ENCODE data around the gene SLC25A6. TPM values are rescaled to one million over a fixed set of nuclear protein-coding genes. Genes with fewer than 3 reads are reported as not detected.
"Not testable (repeated sequence)": the region's sequence is repeated elsewhere in the genome, so short reads cannot be mapped to it uniquely, and the experiment has no call there.

SLC25A6 gene
- total and polyA plus RNA-seq, 2 of the 13 experiments (the other 11 are each of a cell fraction or from before 2014, with no cell fraction given): 138 to 581 TPM

DNA sequence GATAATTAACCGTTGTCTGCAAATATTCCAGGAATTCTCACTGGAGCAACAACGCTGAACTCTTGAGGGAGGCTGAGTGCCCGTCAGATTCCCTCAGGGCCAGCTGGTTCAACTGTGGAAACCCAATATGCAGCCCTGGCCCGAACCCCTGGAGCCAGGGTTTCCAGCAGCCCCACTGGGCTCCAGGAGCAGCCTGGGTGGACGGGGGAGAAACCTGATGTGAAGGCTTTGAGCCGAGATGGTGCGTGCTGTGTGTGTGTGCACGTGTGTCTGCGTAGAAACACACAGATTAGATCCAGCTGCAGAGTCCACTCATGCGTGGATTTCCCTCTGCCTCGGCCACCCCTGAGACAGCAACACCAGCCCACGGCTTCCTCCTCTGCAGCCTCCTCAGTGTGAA, 19.4 kb upstream of the SLC25A6 start:
- Histone ChIP-seq H3K27ac (ENCODE audit: extremely low read length, insufficient read depth, low read length) (no peak overlapping the region), H3K4me1 (ENCODE audit: insufficient read depth, low read length) (no peaks in the 10 kb centered on the region), H3K4me3 (replicated peaks in 1 of 3; ENCODE audit: insufficient read depth in 1 of 3, low read depth in 2 of 3, low read length in 3 of 3) (no peak overlapping the region), H3K36me3 (replicated peaks in 1 of 2; ENCODE audit: control insufficient read depth in 1 of 2, insufficient read depth in 2 of 2, low read length in 2 of 2) (peaks cover 5 to 35% of the 10 kb centered on the region in 2 experiments; a peak in 4 of 5 replicates), H3K4me2 (ENCODE audit: low read depth, low read length) (no peak overlapping the region), H3K79me2 (ENCODE audit: insufficient read depth, low read length) (no peaks in the 10 kb centered on the region), H3K9me3 (ENCODE audit: low read length) (no peaks in the 10 kb centered on the region), H3K9ac (ENCODE audit: insufficient read depth, low read depth, low read length) (no peak overlapping the region), H3K27me3 (ENCODE audit: control insufficient read depth in 1 of 2, insufficient read depth in 2 of 2, low read length in 2 of 2) (no peaks in the 10 kb centered on the region), H4K20me1 (ENCODE audit: insufficient read depth, low read length) (no peaks in the 10 kb centered on the region), H2AFZ (ENCODE audit: low read length) (no peak overlapping the region)
- no TSS peak for BruUV-seq (replicated peaks)
- no peak for TF ChIP-seq PTBP1 (IDR thresholded peaks at IDR 0.05; ENCODE audit: low read depth, low read length, poor library complexity, severe bottlenecking)
- TF ChIP-seq AGO2 (optimal IDR thresholded peaks at IDR 0.05; ENCODE audit: low read depth, low read length): peak; percentile 32
- no peak for TF ChIP-seq AHR (CRISPR knock-in tag; IDR thresholded peaks at IDR 0.05)
- FAIRE-seq: no peak
- no peak for DNase-seq (ENCODE audit: low spot score)
- no peak for ATAC-seq
- in situ Hi-C loops (cut with HindIII; ENCODE audit: extremely low pct_ligation_motif_present, low pct_unique_long_range_greater_than_20kb) (no loop called here), intact Hi-C loops (cut with micrococcal nuclease; ENCODE audit: unreplicated experiment) (no loop called here)
- 93% methylated on average over 10 of the region's 12 CpGs for WGBS (ENCODE audit: low lambda C conversion rate)
- ChIA-PET CTCF (ENCODE audit: low intra/inter-chr PET ratio, low total read pairs) (no interaction called here), POLR2A (no interaction called here)

DNA sequence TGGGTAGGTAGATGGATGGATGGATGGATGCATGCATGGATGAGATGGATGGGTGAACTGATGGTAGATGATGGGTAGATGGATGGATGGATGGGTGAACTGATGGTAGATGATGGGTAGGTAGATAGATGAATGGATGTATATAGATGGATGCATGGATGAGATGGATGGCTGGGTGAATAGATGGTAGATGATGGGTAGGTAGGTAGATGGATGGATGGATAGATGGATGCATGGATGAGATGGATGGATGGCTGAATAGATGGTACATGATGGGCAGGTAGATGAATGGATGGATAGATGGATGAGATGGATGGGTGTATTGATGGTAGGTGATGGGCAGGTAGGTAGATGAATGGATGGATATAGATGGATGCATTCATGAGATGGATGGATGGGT, 15.1 kb upstream of the SLC25A6 start:
- Histone ChIP-seq H3K4me2 (ENCODE audit: low read depth, low read length) (no peak overlapping the region), H3K79me2 (ENCODE audit: insufficient read depth, low read length) (no peaks in the 10 kb centered on the region), H3K9ac (ENCODE audit: insufficient read depth, low read depth, low read length) (no peak overlapping the region), H3K36me3 (replicated peaks in 1 of 2; ENCODE audit: control insufficient read depth in 1 of 2, insufficient read depth in 2 of 2, low read length in 2 of 2) (peaks cover 10 to 52% of the 10 kb centered on the region in 2 experiments; a peak in 4 of 5 replicates), H3K27ac (ENCODE audit: extremely low read length, insufficient read depth, low read length) (no peak overlapping the region), H3K27me3 (ENCODE audit: control insufficient read depth in 1 of 2, insufficient read depth in 2 of 2, low read length in 2 of 2) (no peaks in the 10 kb centered on the region), H3K9me3 (ENCODE audit: low read length) (no peaks in the 10 kb centered on the region), H4K20me1 (ENCODE audit: insufficient read depth, low read length) (no peaks in the 10 kb centered on the region), H3K4me1 (ENCODE audit: insufficient read depth, low read length) (no peaks in the 10 kb centered on the region), H3K4me3 (replicated peaks in 1 of 3; ENCODE audit: insufficient read depth in 1 of 3, low read depth in 2 of 3, low read length in 3 of 3) (no peak overlapping the region), H2AFZ (ENCODE audit: low read length) (no peak overlapping the region)
- BruUV-seq (replicated peaks): TSS peak; percentile 38
- ChIA-PET CTCF (ENCODE audit: low intra/inter-chr PET ratio, low total read pairs) (no interaction called here), POLR2A (no interaction called here)
- TF ChIP-seq YEATS2 (CRISPR knock-in tag; IDR thresholded peaks at IDR 0.05; ENCODE audit: borderline replicate concordance) (no peak), MTA1 (CRISPR knock-in tag; IDR thresholded peaks at IDR 0.05; ENCODE audit: borderline replicate concordance) (no peak), KDM2A (CRISPR knock-in tag; IDR thresholded peaks at IDR 0.05; ENCODE audit: borderline replicate concordance, low read depth) (no peak), TRIM24 (CRISPR knock-in tag; IDR thresholded peaks at IDR 0.05) (no peak)
- in situ Hi-C loops (cut with HindIII; ENCODE audit: extremely low pct_ligation_motif_present, low pct_unique_long_range_greater_than_20kb): no loop called here
- no peak for DNase-seq (ENCODE audit: low spot score)
- intact Hi-C loops (cut with micrococcal nuclease; ENCODE audit: unreplicated experiment): no loop called here
- FAIRE-seq: no peak
- ATAC-seq: no peak

DNA sequence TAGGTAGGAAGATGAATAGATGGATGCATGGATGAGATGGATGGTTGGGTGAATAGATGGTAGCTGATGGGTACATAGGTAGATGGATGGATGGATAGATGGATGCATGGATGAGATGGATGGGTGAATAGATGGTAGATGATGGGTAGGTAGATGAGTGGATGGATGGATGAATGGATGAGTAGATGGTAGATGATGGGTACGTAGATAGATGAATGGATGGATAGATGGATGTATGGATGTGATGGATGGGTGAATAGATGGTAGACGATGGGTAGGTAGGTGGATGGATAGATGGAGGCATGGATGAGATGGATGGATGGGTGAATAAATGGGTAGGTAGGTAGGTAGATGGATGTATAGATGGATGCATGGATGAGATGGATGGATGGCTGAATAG, 13.9 kb upstream of the SLC25A6 start:
- H3K4me2 ChIP-seq (ENCODE audit: low read depth, low read length); in situ Hi-C loops (cut with HindIII; ENCODE audit: extremely low pct_ligation_motif_present, low pct_unique_long_range_greater_than_20kb); H3K9ac ChIP-seq (ENCODE audit: insufficient read depth, low read depth, low read length); CTCF ChIA-PET (ENCODE audit: low intra/inter-chr PET ratio, low total read pairs); intact Hi-C loops (cut with micrococcal nuclease; ENCODE audit: unreplicated experiment); H3K4me3 ChIP-seq (replicated peaks in 1 of 3; ENCODE audit: insufficient read depth in 1 of 3, low read depth in 2 of 3, low read length in 3 of 3); H3K27ac ChIP-seq (ENCODE audit: extremely low read length, insufficient read depth, low read length); H4K20me1 ChIP-seq (ENCODE audit: insufficient read depth, low read length); FAIRE-seq; H2AFZ ChIP-seq (ENCODE audit: low read length); H3K27me3 ChIP-seq (ENCODE audit: control insufficient read depth in 1 of 2, insufficient read depth in 2 of 2, low read length in 2 of 2); H3K79me2 ChIP-seq (ENCODE audit: insufficient read depth, low read length); ATAC-seq; POLR2A ChIA-PET; H3K9me3 ChIP-seq (ENCODE audit: low read length); DNase-seq (ENCODE audit: low spot score); BruUV-seq (replicated peaks): not testable (repeated sequence)
- peaks cover 12% of the 10 kb centered on the region for H3K4me1 ChIP-seq (ENCODE audit: insufficient read depth, low read length)
- WGBS (ENCODE audit: low lambda C conversion rate): 97% methylated on average over 2 of the region's 2 CpGs
- H3K36me3 ChIP-seq (replicated peaks in 1 of 2; ENCODE audit: control insufficient read depth in 1 of 2, insufficient read depth in 2 of 2, low read length in 2 of 2): peaks cover 8 to 49% of the 10 kb centered on the region in 2 experiments; a peak in 4 of 5 replicates
